Stomach (tissue), 4 donors: Measurements from ENCODE around the gene ABCA13.

Experiments used
- EP300 ChIP-seq: sonication (generic); formaldehyde crosslinking; IDR thresholded peaks from one replicate; pipeline ENCODE4 v1.6.1; 2017; ENCODE audit warnings: antibody characterized with exemption
- POLR2A ChIP-seq, 4 donors: fragments of 450-650 bp; IDR thresholded peaks; one replicate each; pipeline ENCODE4 v1.6.1; 2016; ENCODE audit warnings: antibody characterized with exemption in 4 of 4, control low read depth in 2 of 4, mild to moderate bottlenecking in 1 of 4, moderate library complexity in 1 of 4
- POLR2AphosphoS5 ChIP-seq, 3 donors: sonication (generic); formaldehyde crosslinking; IDR thresholded peaks; one replicate each; pipeline ENCODE4 v1.6.1; 2016; ENCODE audit warnings: antibody characterized with exemption in 3 of 3
- TF ChIP-seq, protein P1 (sequence below), 7 experiments: fragments of 450-650 bp in 4 of 7; fragments of 200-600 bp in 3 of 7; sonication (generic) in 3 of 7; IDR thresholded peaks; one replicate each; pipeline ENCODE4 v1.5.1; 2016 to 2019; ENCODE audit warnings: antibody characterized with exemption in 7 of 7, control low read depth in 2 of 7, mild to moderate bottlenecking in 1 of 7

GRCh38 chr7:48691788-48692187 lies 520.5 kb downstream of the ABCA13 start:
- TF ChIP-seq POLR2A (IDR thresholded peaks at IDR 0.05) (no peak), POLR2AphosphoS5 (IDR thresholded peaks at IDR 0.05) (no peak), EP300 (no peak)
- TF ChIP-seq, protein P1, sequence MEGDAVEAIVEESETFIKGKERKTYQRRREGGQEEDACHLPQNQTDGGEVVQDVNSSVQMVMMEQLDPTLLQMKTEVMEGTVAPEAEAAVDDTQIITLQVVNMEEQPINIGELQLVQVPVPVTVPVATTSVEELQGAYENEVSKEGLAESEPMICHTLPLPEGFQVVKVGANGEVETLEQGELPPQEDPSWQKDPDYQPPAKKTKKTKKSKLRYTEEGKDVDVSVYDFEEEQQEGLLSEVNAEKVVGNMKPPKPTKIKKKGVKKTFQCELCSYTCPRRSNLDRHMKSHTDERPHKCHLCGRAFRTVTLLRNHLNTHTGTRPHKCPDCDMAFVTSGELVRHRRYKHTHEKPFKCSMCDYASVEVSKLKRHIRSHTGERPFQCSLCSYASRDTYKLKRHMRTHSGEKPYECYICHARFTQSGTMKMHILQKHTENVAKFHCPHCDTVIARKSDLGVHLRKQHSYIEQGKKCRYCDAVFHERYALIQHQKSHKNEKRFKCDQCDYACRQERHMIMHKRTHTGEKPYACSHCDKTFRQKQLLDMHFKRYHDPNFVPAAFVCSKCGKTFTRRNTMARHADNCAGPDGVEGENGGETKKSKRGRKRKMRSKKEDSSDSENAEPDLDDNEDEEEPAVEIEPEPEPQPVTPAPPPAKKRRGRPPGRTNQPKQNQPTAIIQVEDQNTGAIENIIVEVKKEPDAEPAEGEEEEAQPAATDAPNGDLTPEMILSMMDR (IDR thresholded peaks at IDR 0.05): no peak
